ENCODE measurements around the gene ALX4. TPM values are rescaled to one million over a fixed set of nuclear protein-coding genes. Genes with fewer than 3 reads are reported as not detected.

ALX4 gene
- total RNA-seq, 4 donors from 2014 or later, result under 0.01 to 0.52 (median 0.06) TPM

GRCh38 chr11:44339530-44339883 is 29.6 kb upstream of the ALX4 start:
- no peaks in the 10 kb centered on the region for H3K9me3 ChIP-seq
- intact Hi-C loops (cut with DNase I), result no loop called here
- DNase-seq (ENCODE audit: extremely low spot score), result no peak
- H3K36me3 ChIP-seq, result no peaks in the 10 kb centered on the region
- TF ChIP-seq EP300 (IDR thresholded peaks at IDR 0.05) (no peak), POLR2A (IDR thresholded peaks at IDR 0.05; ENCODE audit: low read depth) (no peak), POLR2AphosphoS5 (IDR thresholded peaks at IDR 0.05) (no peak), CTCF (IDR thresholded peaks at IDR 0.05) (no peak)
- H3K4me3 ChIP-seq, result no peak overlapping the region
- peaks cover 0 to 64% (median 5%) of the 10 kb centered on the region in 4 donors for H3K27me3 ChIP-seq
- H3K4me1 ChIP-seq, result no peaks in the 10 kb centered on the region
- 75% methylated on average over 4 of the region's 4 CpGs for WGBS
- H3K27ac ChIP-seq (replicated peaks in 1 of 4), result no peak overlapping the region

DNA sequence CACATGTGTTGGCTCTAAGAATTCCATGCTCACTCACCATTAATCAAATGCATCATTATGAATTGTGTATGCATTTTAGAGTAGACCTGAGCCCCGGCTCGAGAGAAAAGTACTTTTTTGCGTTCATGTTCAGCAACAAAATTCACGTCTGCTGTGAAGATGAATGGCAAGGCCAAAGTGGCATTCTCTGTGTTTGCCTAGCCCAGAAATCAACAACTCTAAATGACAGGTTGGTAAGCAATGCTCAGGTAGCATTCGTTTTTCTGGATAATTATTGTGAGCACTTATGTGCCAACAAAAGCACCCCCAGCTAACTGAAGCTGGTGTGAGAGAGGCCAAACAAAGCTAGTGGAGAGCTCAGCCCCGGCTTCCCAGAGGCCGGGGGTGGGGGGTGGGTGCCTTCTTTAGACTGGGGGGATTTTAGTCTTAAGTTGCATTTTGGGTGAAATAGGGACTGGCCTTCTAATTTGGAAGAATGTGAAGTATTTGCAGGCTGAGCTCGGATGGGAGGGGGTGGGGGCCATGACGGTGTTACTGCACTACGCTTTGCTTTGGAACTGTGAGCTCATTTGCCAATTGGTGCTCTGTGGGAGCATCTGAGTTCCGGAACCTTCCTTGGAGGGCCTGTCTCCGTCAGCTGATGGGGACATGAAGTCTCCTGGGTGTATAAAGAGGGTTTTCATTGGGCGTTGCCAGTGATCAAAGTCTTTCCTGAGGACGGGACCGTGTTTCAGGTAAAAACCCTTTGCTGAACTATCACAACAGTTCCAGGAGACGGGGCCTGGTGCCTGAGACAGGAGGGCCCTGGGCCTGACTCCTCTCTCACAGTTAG is 29.0 kb upstream of the ALX4 start:
- Histone ChIP-seq H3K36me3 (no peaks in the 10 kb centered on the region), H3K27ac (replicated peaks in 1 of 4) (no peak overlapping the region), H3K4me3 (no peak overlapping the region), H3K9me3 (no peaks in the 10 kb centered on the region), H3K27me3 (peaks cover 0 to 70% (median 5%) of the 10 kb centered on the region in 4 donors), H3K4me1 (no peaks in the 10 kb centered on the region)
- TF ChIP-seq POLR2A (IDR thresholded peaks at IDR 0.05; ENCODE audit: low read depth) (no peak), POLR2AphosphoS5 (IDR thresholded peaks at IDR 0.05) (no peak), CTCF (IDR thresholded peaks at IDR 0.05) (no peak), EP300 (IDR thresholded peaks at IDR 0.05) (no peak)
- 87% methylated on average over 16 of the region's 16 CpGs for WGBS
- intact Hi-C loops (cut with DNase I), result no loop called here
- no peak for DNase-seq (ENCODE audit: extremely low spot score)

- Histone ChIP-seq H3K9me3 (no peaks in the 10 kb centered on the region), H3K27ac (replicated peaks in 1 of 4) (no peak overlapping the region), H3K36me3 (no peaks in the 10 kb centered on the region), H3K4me1 (no peaks in the 10 kb centered on the region), H3K4me3 (no peak overlapping the region), H3K27me3 (peaks cover 0 to 77% (median 5%) of the 10 kb centered on the region in 4 donors)
- intact Hi-C loops (cut with DNase I), result no loop called here
- TF ChIP-seq EP300 (IDR thresholded peaks at IDR 0.05) (no peak), POLR2AphosphoS5 (IDR thresholded peaks at IDR 0.05) (no peak)
- no peak for DNase-seq (ENCODE audit: extremely low spot score)
- WGBS, result 50% methylated on average over 11 of the region's 11 CpGs
Observed at GRCh38 chr11:44338026-44338425, 28.1 kb upstream of the ALX4 start.

DNA sequence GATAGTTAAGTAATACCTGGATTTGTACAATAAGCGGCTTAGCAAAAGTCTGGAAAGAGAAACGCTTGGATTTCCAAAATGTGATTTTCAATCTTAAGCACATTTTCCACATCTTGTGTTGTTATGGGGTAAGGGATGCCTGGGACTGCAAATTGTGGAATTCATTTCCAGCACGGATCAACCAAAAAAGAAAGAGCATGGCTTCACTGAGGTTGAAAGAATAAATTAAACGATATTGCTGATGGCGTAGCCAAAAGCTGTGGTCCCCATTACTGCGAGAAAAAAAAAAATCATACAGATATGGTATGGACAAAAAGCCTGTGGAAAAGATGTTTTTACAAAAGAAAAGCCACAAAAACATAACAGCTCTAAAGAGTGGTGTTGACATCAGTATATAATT is 26.0 kb upstream of the ALX4 start:
- no peak for DNase-seq (ENCODE audit: extremely low spot score)
- H3K9me3 ChIP-seq, result no peaks in the 10 kb centered on the region
- H3K4me3 ChIP-seq, result no peak overlapping the region
- intact Hi-C loops (cut with DNase I), result no loop called here
- no peaks in the 10 kb centered on the region for H3K4me1 ChIP-seq
- H3K27me3 ChIP-seq, result peaks cover 0 to 86% (median 5%) of the 10 kb centered on the region in 4 donors
- H3K27ac ChIP-seq (replicated peaks in 1 of 4), result no peak overlapping the region
- TF ChIP-seq POLR2A (IDR thresholded peaks at IDR 0.05; ENCODE audit: low read depth) (no peak), POLR2AphosphoS5 (IDR thresholded peaks at IDR 0.05) (no peak), CTCF (IDR thresholded peaks at IDR 0.05) (no peak), EP300 (IDR thresholded peaks at IDR 0.05) (no peak)
- H3K36me3 ChIP-seq, result no peaks in the 10 kb centered on the region
- WGBS, result 66% methylated on average over 6 of the region's 6 CpGs

DNA sequence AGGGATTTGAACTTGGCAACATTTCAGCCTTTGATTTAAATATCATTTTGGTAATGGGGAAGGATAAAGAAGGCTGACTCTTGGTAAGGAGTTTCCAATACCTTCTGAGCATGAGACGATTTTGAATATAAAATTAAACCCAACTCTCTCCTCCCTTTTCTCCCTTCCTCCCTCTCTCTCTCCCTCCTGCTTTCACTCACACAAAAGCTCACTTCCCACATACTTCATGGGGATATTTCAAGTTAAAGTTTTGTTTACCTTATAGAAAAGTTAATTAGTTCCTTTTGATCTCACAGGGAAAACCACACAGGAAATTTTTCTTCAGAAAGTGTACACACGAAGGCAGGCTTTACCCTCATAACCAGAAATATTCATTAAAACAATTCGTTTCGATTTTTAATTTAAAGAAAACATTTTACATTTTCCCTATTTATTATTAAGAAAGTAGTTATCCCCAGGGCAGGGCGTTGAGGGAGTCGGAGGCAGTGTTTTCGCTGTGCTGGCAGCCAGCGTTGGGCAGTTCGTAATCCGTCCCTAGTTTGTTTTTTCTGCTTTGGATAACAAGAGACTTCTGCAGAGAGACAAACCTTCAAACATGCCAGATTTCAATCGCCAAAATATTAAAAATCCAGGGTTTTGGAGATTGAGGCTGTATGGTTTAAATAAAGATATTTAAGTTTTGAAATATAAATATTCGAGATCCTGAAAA is 25.3 kb upstream of the ALX4 start:
- TF ChIP-seq POLR2AphosphoS5 (IDR thresholded peaks at IDR 0.05), result no peak
- TF ChIP-seq CTCF (IDR thresholded peaks at IDR 0.05), result no peak
- no peak for TF ChIP-seq POLR2A (IDR thresholded peaks at IDR 0.05; ENCODE audit: low read depth)
- no peak for TF ChIP-seq EP300 (IDR thresholded peaks at IDR 0.05)
- H3K4me1 ChIP-seq, result no peaks in the 10 kb centered on the region
- intact Hi-C loops (cut with DNase I), result no loop called here
- no peak for DNase-seq (ENCODE audit: extremely low spot score)
- H3K36me3 ChIP-seq, result no peaks in the 10 kb centered on the region
- H3K9me3 ChIP-seq, result no peaks in the 10 kb centered on the region
- WGBS, result 32% methylated on average over 12 of the region's 12 CpGs
- H3K4me3 ChIP-seq, result no peak overlapping the region
- no peak overlapping the region for H3K27ac ChIP-seq (replicated peaks in 1 of 4)
- peaks cover 0 to 81% (median 5%) of the 10 kb centered on the region in 4 donors for H3K27me3 ChIP-seq
